NCI-H1694 (cell line): ENCODE measurements around the gene TTLL5.
A peak's percentile ranks its signal among the peaks of the same experiment; 100 is the strongest.

Source experiments
- DNase-seq: peaks from one replicate; lab custom pipeline; 2025; lab: John Stamatoyannopoulos, UW

The TTLL5 gene

GRCh38 chr14:75794615-75795038 is 133.6 kb downstream of the TTLL5 start:
- no peak for DNase-seq

DNA sequence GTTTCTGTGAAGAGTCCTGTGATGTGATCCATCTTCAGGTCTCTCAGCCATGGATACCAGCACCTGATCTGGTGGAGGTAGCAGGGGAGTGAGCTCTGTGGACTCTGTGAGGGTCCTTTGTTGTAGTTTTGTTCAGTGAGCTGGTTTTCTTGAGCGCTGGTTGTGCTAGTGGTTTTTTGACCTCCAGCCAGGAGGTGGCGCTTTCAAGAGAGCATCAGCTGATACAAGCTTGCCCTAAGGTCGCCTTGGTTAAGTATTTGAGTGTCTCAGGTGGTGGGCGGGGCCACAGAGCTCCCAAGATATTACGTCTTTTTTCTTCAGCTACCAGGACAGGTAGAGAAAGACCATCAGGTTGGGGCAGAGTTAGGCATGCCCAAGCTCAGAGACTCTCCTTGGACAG is 139.7 kb downstream of the TTLL5 start:
- no peak for DNase-seq

DNA sequence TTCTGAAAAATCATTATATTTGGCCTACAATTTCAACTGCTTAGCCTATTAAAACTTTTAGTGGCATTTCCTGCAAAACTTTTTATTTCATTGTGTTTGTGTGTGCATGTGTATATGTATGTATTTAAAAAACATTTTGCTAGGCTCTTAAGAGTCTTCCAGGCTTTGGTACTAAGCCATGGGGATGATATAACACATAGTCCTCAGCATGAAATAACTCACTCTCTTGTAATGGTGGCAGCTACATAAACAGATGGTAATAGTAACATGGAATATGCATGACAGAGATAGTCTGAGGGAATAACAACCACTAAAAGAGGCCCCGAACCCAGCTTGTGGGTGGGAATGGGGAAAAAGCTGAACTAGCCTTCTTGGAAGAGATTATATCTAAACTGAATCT is 141.4 kb downstream of the TTLL5 start:
- DNase-seq, result no peak

DNA sequence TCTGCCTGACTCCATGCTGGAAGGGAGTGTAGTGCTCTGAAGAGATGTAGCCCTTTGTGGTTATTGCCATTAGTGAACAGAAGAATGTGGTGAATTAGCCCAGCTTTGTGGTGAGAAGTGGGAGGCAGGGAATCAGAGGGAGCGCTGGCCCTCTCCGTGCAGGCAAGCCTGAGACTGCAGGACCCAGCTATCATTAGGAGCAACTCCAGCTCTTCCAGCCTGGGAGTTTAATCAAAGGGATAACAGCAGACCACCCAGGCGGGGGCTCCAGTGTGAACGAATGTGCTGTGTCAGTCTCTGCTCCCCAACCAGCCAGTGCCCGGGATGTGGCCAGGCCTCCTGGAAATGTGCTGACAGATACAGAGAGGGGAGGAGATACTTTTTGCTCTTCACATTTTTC is 142.7 kb downstream of the TTLL5 start:
- DNase-seq, result no peak

- DNase-seq, result no peak
Observed at GRCh38 chr14:75804570-75805275, 143.7 kb downstream of the TTLL5 start.

DNA sequence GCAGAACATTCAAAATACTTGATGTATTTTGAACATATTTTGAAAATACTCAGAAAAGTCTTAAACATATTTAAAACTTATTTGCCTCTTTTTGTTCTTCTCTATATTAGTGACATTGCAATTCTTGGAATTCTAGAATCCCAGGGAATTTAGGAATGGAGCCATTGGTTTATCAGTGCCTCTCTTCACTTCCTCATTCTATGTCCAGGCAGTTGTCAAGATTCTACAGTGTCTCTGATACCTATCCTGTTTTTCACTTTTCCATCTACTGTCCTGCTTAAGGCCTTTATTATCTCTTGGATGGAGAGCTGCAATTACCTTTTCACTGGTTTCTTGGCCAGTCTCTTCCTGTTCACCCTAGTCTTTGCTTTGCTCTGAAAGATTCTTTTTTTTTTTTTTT is 144.6 kb downstream of the TTLL5 start:
- no peak for DNase-seq

- peak; percentile 20 for DNase-seq
Observed at GRCh38 chr14:75806352-75806832, 145.3 kb downstream of the TTLL5 start.

DNA sequence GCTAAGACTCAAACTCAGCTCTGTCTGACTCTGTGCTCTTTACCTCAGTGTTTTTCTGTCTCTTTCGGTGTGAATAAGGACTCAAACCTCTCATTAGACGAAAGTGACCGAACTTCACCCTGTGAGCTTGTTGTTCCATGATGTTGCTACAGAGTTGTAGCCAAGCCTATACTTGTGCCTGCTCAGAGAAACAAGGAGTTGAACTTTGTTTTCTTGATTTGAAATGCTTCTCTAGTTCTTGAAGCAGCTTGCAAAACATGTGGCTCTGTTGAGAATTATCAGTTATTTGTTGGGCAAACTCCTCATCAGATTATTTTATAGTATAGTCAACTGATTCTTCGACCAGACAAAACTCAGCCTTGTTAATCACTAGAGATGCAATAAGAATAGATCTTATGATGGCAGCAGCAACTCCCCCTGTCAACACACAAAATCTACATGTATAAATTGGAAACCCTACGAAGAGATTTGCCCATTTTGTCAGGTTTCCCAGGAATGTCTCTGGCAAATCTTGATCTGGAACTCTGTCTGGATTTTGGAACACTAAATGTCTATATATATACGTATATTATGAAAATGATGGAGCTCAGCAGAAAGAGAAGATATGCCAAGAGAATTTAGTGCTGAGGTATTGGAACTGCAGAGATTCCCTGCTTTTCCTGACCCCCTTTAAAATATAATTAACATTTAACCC is 146.8 kb downstream of the TTLL5 start:
- no peak for DNase-seq

DNA sequence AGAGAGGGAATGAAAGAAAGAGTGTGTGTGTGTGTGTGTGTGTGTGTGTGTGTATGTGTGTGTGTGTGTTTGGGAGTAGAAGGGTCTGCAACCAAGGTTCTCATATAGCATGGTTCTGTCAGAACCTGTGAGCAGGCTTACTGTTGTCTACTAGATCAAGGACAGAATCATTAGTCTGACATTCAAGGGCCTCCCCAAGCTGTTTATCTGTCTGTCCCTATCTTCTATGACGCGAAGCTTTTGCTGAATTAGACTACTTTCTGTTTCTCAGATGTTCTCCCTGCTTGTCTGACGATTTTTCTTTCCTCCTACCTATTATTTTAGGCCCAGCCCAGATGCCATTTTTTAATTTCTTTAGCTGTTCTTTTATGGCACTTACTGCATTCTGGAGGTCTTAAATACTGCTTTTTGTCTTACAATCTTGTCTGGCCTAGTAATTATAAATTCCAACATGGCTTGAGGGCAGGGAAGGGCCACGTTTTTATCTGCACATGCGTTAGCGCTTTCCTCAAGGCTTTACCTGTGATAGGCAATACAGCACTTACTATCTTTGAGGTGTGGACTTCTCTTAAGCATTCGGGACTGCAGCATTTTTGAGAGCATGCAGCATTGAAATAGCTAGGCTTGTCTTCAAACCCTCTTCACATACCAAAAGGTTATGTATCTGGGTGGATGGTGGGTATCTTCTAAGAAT is 150.2 kb downstream of the TTLL5 start:
- no peak for DNase-seq

- DNase-seq, result no peak
Observed at GRCh38 chr14:75811872-75812499, 150.9 kb downstream of the TTLL5 start.

GRCh38 chr14:75812622-75813021 is 151.6 kb downstream of the TTLL5 start:
- DNase-seq, result no peak

- no peak for DNase-seq
Observed at GRCh38 chr14:75820761-75821160, 159.7 kb downstream of the TTLL5 start.

GRCh38 chr14:75821831-75822521 is 160.9 kb downstream of the TTLL5 start:
- DNase-seq, result no peak

GRCh38 chr14:75822522-75823141 is 161.6 kb downstream of the TTLL5 start:
- DNase-seq, result no peak

GRCh38 chr14:75823334-75823733 is 162.3 kb downstream of the TTLL5 start:
- DNase-seq, result no peak

DNA sequence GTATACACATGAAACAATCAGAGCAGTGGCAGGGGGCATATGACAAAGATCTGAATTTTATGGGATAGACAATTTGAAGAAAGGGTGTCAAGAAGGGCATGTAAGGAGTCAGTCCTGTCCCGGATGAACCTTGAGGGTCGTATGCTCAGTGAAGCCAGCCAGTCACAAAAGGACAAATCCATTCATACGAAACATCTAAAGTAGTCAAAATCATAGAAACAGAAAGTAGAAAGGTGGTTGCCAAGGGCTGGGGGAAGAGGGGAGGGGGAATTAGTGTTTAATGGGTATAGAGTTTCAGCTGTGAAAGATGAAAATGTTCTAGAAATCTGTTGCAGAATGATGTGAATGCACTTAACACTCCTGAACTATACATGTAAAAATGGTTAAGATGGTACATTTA is 163.3 kb downstream of the TTLL5 start:
- DNase-seq, result no peak

GRCh38 chr14:75825147-75825592 is 164.1 kb downstream of the TTLL5 start:
- no peak for DNase-seq

DNA sequence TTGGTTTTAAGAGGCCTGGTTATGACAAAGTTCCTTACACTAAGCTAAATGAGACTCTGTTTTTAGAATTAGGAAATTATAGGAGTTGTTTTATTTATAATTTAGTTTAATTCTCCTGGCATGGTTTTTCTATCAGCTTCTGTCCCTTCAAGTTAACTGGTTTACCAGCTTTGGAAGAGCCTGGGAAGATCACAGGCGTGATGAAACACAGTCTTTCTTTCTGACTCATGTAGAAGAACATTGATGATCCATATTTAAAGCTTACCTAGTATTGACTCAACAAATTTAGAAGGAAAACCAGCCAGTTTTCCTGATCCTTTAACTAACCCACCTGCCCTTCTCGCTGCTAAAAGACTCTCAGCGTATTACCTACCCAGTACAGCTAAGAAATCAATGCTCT is 165.6 kb downstream of the TTLL5 start:
- no peak for DNase-seq

- DNase-seq, result peak; percentile 89
Observed at GRCh38 chr14:75827331-75827730, 166.3 kb downstream of the TTLL5 start.

GRCh38 chr14:75829316-75829715 is 168.3 kb downstream of the TTLL5 start:
- no peak for DNase-seq

DNA sequence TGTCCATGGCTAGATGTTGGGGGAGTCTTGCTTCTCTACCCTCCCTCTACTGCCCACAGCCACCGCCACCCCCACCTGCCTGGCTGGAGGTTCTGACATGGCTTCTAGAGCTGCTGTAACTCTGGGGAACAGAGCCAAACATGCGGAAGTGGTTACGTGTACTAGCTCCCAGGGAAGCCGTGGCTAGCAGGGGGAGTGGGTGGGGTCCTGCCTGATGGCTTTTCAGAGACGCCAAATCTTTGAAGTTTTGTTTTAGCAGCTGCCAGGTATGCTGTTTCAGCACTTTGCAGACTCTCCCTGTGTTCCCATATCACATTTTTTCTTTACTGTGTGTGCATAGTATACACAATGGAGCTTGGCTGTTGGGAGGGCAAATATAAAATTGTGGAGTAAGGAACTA is 170.4 kb downstream of the TTLL5 start:
- no peak for DNase-seq
